Cardiac muscle cell (in vitro differentiated cells and primary cell): ENCODE measurements around the gene NXT1. TPM values are rescaled to one million over a fixed set of nuclear protein-coding genes. Genes with fewer than 3 reads are reported as not detected.
A peak's percentile ranks its signal among the peaks of the same experiment; 100 is the strongest.

ENCODE experiments used
- DNase-seq, 2 donors: peaks; one replicate each; pipeline versions ENCODE4 v3.0.0 to v3.0.0-alpha.2; 2010 to 2017; ENCODE audit warnings: low read depth in 1 of 2, low spot score in 1 of 2
- H3K27ac ChIP-seq: fragments of 200-600 bp; sonication (generic); 2 replicates; pipeline ENCODE4 v1.5.1; 2016
- H3K27me3 ChIP-seq: fragments of 200-600 bp; sonication (generic); 2 replicates; pipeline ENCODE4 v1.6.0; 2016; ENCODE audit warnings: control low read depth
- H3K36me3 ChIP-seq: fragments of 200-600 bp; sonication (generic); 2 replicates; pipeline ENCODE4 v1.5.1; 2016; ENCODE audit warnings: control low read depth
- H3K4me1 ChIP-seq: fragments of 200-600 bp; sonication (generic); 2 replicates; pipeline ENCODE4 v1.8.1; 2017; ENCODE audit warnings: low read depth, mild to moderate bottlenecking, mixed run types
- H3K4me3 ChIP-seq: fragments of 200-600 bp; sonication (generic); 2 replicates; pipeline ENCODE4 v1.5.1; 2016; ENCODE audit warnings: mild to moderate bottlenecking
- H3K9me3 ChIP-seq: fragments of 200-600 bp; sonication (generic); 2 replicates; pipeline ENCODE4 v1.5.1; 2017; ENCODE audit warnings: low read depth, mild to moderate bottlenecking, control low read depth
- polyA plus RNA-seq: library from polyadenylated mRNA; unstranded; fragments of >200 nt; fragmentation: Nextera tagmentation; extraction: Ambion mirVana; gene quantifications from 2 replicates; pipeline ENCODE4 v1.2.1, GENCODE V29; 2016
- total RNA-seq: library from RNA; depleted of rRNA; stranded (reverse); fragments of >200 nt; gene quantifications from 2 replicates; pipeline ENCODE4 v1.2.3, GENCODE V29; 2016
- TF ChIP-seq, protein P1 (sequence below): IDR thresholded peaks from 2 replicates; pipeline ENCODE4 v1.5.1; 2012; ENCODE audit warnings: low read depth, mild to moderate bottlenecking, low read length

Gene NXT1
- total and polyA plus RNA-seq, 2 experiments from 2014 or later: 27.4 to 29.1 TPM

GRCh38 chr20:23381876-23382275 is 31.3 kb downstream of the NXT1 start:
- H3K4me1 ChIP-seq: peaks cover 7% of the 10 kb centered on the region
- no peak overlapping the region for H3K4me3 ChIP-seq
- TF ChIP-seq, protein P1, sequence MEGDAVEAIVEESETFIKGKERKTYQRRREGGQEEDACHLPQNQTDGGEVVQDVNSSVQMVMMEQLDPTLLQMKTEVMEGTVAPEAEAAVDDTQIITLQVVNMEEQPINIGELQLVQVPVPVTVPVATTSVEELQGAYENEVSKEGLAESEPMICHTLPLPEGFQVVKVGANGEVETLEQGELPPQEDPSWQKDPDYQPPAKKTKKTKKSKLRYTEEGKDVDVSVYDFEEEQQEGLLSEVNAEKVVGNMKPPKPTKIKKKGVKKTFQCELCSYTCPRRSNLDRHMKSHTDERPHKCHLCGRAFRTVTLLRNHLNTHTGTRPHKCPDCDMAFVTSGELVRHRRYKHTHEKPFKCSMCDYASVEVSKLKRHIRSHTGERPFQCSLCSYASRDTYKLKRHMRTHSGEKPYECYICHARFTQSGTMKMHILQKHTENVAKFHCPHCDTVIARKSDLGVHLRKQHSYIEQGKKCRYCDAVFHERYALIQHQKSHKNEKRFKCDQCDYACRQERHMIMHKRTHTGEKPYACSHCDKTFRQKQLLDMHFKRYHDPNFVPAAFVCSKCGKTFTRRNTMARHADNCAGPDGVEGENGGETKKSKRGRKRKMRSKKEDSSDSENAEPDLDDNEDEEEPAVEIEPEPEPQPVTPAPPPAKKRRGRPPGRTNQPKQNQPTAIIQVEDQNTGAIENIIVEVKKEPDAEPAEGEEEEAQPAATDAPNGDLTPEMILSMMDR: no peak
- no peak for DNase-seq
- H3K36me3 ChIP-seq: peaks cover 22% of the 10 kb centered on the region
- peak overlapping the region; percentile 42 for H3K27ac ChIP-seq
- no peaks in the 10 kb centered on the region for H3K9me3 ChIP-seq
- no peaks in the 10 kb centered on the region for H3K27me3 ChIP-seq

DNA sequence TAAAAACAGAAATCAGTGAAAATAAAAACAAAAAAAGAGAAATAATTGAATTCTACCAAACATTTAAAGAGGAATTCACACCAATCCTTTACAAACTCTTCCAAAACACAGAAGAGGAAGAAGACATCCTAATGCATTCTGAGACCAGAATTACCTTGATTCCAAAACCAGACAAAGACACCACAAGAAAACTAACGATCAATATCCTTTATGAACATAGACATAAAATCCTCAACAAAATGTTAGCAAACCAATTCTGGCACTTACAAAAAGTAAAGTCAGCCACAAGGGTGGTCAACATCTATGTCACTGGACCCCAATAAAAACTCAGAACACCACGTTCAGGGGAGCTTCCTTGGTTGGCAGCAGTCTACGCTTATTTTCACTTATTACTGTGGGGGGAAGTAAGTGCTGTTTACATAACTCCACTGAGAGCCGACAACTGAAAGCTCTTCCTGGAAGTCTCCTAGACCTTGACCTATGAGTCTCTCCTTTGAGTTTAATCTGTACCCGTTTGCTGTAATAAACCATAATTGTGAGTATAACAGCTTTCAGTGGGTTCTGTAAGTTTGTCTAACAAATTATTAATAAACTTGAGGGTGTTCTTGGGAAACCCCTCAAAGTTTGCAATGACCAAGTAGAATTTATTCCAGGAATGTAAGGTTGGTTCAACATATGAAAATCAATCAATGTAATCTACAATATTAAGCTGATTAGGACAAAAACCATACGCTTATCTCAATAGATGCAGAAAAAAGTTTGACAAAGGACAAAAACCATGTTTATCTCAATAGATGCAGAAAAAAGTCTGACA is 35.9 kb downstream of the NXT1 start:
- Histone ChIP-seq H3K4me1 (peaks cover 7% of the 10 kb centered on the region), H3K4me3 (no peak overlapping the region), H3K36me3 (peaks cover 11% of the 10 kb centered on the region), H3K27me3 (no peaks in the 10 kb centered on the region), H3K27ac (no peak overlapping the region), H3K9me3 (no peaks in the 10 kb centered on the region)
- no peak for DNase-seq
- TF ChIP-seq, protein P1: no peak

DNA sequence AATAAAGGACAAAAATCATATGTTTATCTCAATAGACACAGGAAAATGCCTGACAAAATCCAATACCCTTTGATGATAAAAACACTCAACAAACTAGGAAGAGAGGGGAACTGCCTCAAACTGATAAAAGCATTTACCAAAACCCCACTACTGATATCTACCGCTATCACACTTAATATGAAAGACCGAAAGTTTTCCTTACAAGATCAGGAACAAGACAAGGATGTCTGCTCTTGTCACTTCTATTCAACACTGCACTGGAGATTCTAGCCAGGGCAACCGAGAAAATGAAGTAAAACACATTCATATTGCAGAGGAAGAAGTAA is 36.5 kb downstream of the NXT1 start:
- peaks cover 11% of the 10 kb centered on the region for H3K36me3 ChIP-seq
- TF ChIP-seq, protein P1: no peak

DNA sequence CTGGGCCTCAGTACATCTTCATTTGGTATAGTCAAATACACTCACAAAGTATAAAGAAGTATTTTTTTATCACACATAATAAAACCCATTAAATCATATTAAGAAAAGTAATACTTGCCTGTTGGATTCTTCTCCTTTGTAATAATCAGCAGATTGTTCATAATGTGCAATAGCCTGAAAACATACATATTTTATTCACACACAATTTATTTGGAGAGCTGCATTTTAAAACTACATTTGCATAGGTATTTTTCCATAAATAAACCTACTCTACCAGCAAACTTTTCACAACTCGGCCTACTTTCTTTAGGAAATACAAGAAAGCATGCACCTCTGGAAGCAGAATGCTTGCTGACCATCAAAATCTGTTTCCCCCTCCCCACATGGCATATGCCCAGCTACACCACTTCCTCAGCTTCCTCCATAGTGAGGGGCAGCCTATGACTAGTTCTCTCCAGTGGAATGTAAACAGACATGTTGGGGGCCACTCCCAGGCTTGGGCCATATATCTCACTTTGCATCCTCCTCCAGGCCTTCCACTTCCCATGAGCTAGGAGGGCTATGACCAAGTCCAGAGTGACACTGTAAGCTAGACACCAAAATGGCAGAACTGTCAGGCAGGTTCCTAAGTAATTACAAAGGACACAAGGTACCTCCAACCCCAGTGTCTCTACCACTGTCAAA is 39.6 kb downstream of the NXT1 start:
- DNase-seq: no peak
- TF ChIP-seq, protein P1: no peak
- no peak overlapping the region for H3K4me3 ChIP-seq
- H3K27me3 ChIP-seq: no peaks in the 10 kb centered on the region
- H3K4me1 ChIP-seq: no peaks in the 10 kb centered on the region
- H3K27ac ChIP-seq: no peak overlapping the region
- peaks cover 17% of the 10 kb centered on the region for H3K36me3 ChIP-seq
- no peaks in the 10 kb centered on the region for H3K9me3 ChIP-seq

More for the DNA sequence above, 36.5 kb downstream of the NXT1 start:
- no peaks in the 10 kb centered on the region for H3K9me3 ChIP-seq
- H3K4me1 ChIP-seq: peaks cover 1% of the 10 kb centered on the region
- H3K27ac ChIP-seq: no peak overlapping the region
- H3K27me3 ChIP-seq: no peaks in the 10 kb centered on the region
- H3K4me3 ChIP-seq: no peak overlapping the region
- DNase-seq: no peak

DNA sequence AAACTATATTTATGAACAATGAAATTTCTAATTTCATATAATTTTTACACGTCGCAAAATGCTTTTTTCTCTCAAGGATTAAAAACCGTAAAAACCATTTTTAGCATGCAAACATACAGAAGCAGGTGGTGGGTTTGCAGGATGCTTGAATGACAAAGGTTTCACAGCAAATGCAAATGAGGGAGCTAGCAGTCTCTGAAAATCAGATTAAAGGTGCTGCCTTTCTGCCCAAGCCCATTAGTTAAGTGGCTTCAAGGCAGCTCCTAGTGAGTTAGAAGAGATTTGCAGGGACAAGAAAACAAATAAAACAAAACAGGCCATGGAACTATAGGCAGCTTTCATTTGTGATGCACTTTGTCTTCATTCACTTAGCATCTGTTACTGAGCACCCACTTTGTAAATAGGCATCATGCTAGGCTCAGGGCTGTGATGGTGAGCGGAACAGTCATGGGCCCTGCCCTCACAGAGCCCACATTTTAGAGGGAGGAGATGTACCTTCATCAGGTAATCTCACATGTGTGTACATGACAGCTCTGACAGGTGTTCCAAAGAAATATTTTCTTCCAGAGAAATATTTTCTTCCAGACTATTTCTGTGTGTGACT is 41.2 kb downstream of the NXT1 start:
- Histone ChIP-seq H3K4me1 (no peaks in the 10 kb centered on the region), H3K9me3 (no peaks in the 10 kb centered on the region), H3K36me3 (peaks cover 21% of the 10 kb centered on the region), H3K27ac (no peak overlapping the region), H3K4me3 (no peak overlapping the region), H3K27me3 (no peaks in the 10 kb centered on the region)
- TF ChIP-seq, protein P1: no peak
- no peak for DNase-seq
